GM06990 (cell line): ENCODE data around the gene ARSG.
"Not testable (repeated sequence)": the region's sequence is repeated elsewhere in the genome, so short reads cannot be mapped to it uniquely, and the experiment has no call there.

Experiments used
- DNase-seq: peaks from one replicate; pipeline ENCODE4 v3.0.0-alpha.2; 2011; ENCODE audit not compliant: insufficient read length; ENCODE audit errors: extremely low read depth
- H3K27me3 ChIP-seq: replicated peaks from 2 replicates; pipeline ENCODE4 v1.6.0; 2011; ENCODE audit warnings: low read length; ENCODE audit not compliant: control insufficient read depth, insufficient read depth
- H3K36me3 ChIP-seq: 2 replicates; pipeline ENCODE4 v1.5.1; 2011; ENCODE audit warnings: low read length; ENCODE audit not compliant: control insufficient read depth, insufficient read depth
- H3K4me3 ChIP-seq: replicated peaks from 2 replicates; pipeline ENCODE4 v1.5.1; 2011; ENCODE audit warnings: low read depth, mild to moderate bottlenecking, control low read depth, low read length
- CTCF ChIP-seq: IDR thresholded peaks from 2 replicates; pipeline ENCODE4 v1.5.1; 2011; ENCODE audit warnings: low read length, control low read depth, mild to moderate bottlenecking, inconsistent platforms; ENCODE audit not compliant: insufficient read depth, poor library complexity, severe bottlenecking

ARSG gene

GRCh38 chr17:68365469-68365868 lies 74.2 kb downstream of the ARSG start:
- H3K4me3 ChIP-seq = no peak overlapping the region
- H3K36me3 ChIP-seq = peaks cover 3% of the 10 kb centered on the region
- no peaks in the 10 kb centered on the region for H3K27me3 ChIP-seq
- no peak for DNase-seq
- no peak for TF ChIP-seq CTCF

GRCh38 chr17:68368387-68368786 lies 77.1 kb downstream of the ARSG start:
- no peak for TF ChIP-seq CTCF
- DNase-seq = no peak
- Histone ChIP-seq H3K36me3 (peaks cover 3% of the 10 kb centered on the region), H3K27me3 (no peaks in the 10 kb centered on the region), H3K4me3 (no peak overlapping the region)

DNA sequence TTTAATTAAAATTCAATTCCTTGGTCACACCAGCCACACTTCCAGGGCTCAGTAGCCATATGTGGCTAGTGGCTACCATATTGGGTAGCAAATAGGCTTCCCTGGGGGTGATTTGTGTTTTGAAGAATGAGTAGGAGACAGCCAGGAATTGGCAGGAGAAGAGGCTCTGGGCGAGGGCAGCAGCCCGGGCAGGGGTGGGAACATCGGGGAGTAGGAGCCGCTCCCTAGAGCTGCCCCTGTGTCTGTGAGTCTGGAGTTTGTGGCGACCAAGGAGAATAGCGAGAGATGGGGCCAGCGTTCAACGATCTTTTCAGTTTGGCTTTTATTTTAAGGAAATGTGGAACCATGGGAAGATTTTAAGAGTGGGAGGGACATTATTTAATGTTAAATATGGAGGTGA lies 84.3 kb downstream of the ARSG start:
- H3K36me3 ChIP-seq = no peaks in the 10 kb centered on the region; the same call in 1 of the 2 replicates
- no peak for DNase-seq
- TF ChIP-seq CTCF = no peak
- H3K27me3 ChIP-seq = no peaks in the 10 kb centered on the region
- H3K4me3 ChIP-seq = no peak overlapping the region

DNA sequence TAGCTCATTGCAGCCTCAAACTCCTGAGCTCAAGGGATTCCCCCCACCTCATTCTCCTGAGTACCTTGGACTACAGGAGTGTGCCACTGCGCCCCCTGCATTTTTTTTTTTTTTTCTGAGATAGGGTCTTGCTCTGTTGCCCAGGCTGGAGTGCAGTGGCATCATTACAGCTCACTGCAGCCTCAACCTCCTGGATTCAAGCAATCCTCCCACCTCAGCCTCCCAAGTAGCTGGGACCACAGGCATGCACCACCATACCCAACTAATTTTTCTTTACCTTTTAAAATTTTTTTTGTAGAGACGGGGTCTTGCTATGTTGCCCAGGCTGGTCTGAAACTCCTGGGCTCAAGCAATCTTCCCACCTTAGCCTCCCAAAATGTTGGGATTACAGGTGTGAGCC lies 84.9 kb downstream of the ARSG start:
- H3K27me3 ChIP-seq, H3K4me3 ChIP-seq, H3K36me3 ChIP-seq, DNase-seq: not testable (repeated sequence)

DNA sequence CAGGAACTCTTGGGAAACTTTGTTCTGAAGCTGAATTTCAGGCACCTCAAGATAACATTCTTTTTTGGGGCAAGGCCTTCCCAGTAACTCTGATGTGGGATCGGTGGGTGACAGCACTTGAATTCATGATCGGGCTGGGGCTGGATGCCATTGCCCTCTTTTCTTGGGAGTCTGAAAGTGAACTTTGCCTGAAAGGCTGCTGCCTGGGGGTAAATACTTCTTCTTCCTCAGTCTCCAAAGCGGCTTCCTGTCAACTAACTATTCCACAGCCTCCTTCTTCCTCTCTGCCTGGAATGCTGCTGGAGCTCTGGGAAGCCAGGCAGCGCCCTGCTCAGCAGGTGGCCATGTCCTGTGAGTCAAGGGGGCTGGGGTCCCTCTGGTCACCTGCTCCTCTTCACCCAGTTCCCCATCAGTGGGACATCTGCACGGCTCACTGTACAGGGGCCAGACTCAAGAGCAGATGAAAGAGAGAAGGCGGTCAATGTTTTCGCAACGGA lies 86.5 kb downstream of the ARSG start:
- no peak for TF ChIP-seq CTCF
- Histone ChIP-seq H3K4me3 (no peak overlapping the region), H3K36me3 (no peaks in the 10 kb centered on the region), H3K27me3 (no peaks in the 10 kb centered on the region)
- DNase-seq = no peak

- Histone ChIP-seq H3K4me3 (no peak overlapping the region), H3K27me3 (no peaks in the 10 kb centered on the region), H3K36me3 (no peaks in the 10 kb centered on the region)
- no peak for TF ChIP-seq CTCF
- no peak for DNase-seq
These were observed 87.2 kb downstream of the ARSG start for GRCh38 chr17:68378268-68379176.
